Kidney tubule cell (primary cell): ENCODE data around the gene CMTM3.
A peak's percentile ranks its signal among the peaks of the same experiment; 100 is the strongest.

Experiments
- DNase-seq: peaks from one replicate; pipeline ENCODE4 v3.0.0-alpha.2; 2018; ENCODE audit warnings: low spot score

Gene CMTM3

DNA sequence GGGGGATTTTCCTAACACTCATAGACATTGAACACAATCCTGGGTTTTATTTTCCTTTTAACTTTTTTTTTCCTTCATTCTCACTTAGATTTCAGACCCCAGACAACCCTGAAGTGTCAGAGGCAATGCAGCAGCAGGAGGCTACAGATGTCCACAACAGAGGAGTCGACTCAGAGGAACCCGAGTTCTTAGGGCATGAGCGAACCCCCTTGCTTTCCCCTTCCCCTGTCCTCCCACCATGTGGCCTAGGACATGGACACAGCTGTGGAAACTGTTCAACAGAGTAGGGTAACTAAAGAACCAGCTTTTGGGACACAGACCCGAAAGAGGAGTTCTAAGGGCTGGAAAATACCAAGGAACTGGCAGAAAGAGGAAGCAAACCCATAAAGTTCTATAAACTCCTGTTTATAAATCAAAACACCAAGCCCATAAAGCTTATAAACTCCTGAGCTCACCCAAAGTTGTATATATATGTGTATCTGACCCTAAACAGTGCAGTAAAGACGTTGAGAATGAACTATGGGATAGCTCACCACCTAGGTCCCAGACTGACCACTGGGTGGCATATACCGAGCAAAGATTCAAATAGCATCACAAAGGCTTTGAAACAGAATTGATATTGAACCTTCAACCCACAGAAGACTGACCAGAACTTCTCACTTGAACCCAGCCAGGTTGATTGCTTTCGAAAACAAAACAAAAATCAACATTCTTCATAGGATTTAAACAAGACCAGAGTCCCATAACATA lies 58.1 kb downstream of the CMTM3 start:
- peak; percentile 36 for DNase-seq
